ENCODE measurements around the gene SFMBT1.

DNA sequence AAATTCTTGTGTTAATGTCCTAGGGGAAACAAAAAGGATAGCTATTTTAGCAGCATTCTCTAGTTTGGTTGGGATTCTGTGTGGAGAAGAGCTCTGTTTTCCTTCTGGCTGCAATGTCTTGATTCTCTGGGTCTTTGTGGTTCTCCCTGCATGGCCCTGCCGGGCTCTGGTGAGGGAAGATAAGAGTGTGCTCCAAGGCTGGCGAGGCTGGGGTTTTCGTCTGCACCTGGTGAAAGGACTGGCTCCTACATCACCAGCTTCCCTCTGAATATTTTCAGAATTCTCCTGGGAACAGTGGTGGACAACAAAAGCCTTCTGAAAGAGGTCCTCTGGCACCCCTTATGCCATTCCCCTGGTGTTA lies 38.1 kb upstream of the SFMBT1 start:
- no peak for TF ChIP-seq POLR2A (IDR thresholded peaks at IDR 0.05)
- TF ChIP-seq, protein P1, sequence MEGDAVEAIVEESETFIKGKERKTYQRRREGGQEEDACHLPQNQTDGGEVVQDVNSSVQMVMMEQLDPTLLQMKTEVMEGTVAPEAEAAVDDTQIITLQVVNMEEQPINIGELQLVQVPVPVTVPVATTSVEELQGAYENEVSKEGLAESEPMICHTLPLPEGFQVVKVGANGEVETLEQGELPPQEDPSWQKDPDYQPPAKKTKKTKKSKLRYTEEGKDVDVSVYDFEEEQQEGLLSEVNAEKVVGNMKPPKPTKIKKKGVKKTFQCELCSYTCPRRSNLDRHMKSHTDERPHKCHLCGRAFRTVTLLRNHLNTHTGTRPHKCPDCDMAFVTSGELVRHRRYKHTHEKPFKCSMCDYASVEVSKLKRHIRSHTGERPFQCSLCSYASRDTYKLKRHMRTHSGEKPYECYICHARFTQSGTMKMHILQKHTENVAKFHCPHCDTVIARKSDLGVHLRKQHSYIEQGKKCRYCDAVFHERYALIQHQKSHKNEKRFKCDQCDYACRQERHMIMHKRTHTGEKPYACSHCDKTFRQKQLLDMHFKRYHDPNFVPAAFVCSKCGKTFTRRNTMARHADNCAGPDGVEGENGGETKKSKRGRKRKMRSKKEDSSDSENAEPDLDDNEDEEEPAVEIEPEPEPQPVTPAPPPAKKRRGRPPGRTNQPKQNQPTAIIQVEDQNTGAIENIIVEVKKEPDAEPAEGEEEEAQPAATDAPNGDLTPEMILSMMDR (IDR thresholded peaks at IDR 0.05), result no peak

Measured in right lobe of liver (tissue), 4 donors.